GM23248 (cell line): ENCODE data around the gene NEK4. TPM values are rescaled to one million over a fixed set of nuclear protein-coding genes. Genes with fewer than 3 reads are reported as not detected.

Experiments used
- DNase-seq: peaks from one replicate; pipeline ENCODE4 v3.0.0-alpha.2; 2015
- H2AFZ ChIP-seq: fragments of 200-600 bp; sonication (generic); 2 replicates; pipeline ENCODE4 v1.6.1; 2016; ENCODE audit warnings: antibody characterized with exemption
- H3F3A ChIP-seq: fragments of 200-600 bp; sonication (generic); 2 replicates; pipeline ENCODE4 v1.6.1; 2016; ENCODE audit warnings: mild to moderate bottlenecking, antibody characterized with exemption, mixed run types; ENCODE audit not compliant: insufficient read depth
- H3K27ac ChIP-seq: fragments of 200-600 bp; sonication (generic); 2 replicates; pipeline ENCODE4 v1.5.1; 2016; ENCODE audit warnings: mild to moderate bottlenecking
- H3K27me3 ChIP-seq: fragments of 200-600 bp; sonication (generic); replicated peaks from 2 replicates; pipeline ENCODE4 v1.6.1; 2016; ENCODE audit warnings: mild to moderate bottlenecking; ENCODE audit not compliant: insufficient read depth
- H3K36me3 ChIP-seq: fragments of 200-600 bp; sonication (generic); 2 replicates; pipeline ENCODE4 v1.6.1; 2016; ENCODE audit warnings: low read depth, mild to moderate bottlenecking
- H3K4me1 ChIP-seq: fragments of 200-600 bp; sonication (generic); 2 replicates; pipeline ENCODE4 v1.6.1; 2016; ENCODE audit warnings: mild to moderate bottlenecking; ENCODE audit not compliant: insufficient read depth
- H3K4me2 ChIP-seq: fragments of 200-600 bp; sonication (generic); one replicate; pipeline ENCODE4 v1.6.1; 2016; ENCODE audit warnings: mild to moderate bottlenecking; ENCODE audit not compliant: unreplicated experiment
- H3K4me3 ChIP-seq: fragments of 200-600 bp; sonication (generic); 2 replicates; pipeline ENCODE4 v1.5.1; 2016; ENCODE audit warnings: mild to moderate bottlenecking
- H3K79me2 ChIP-seq: fragments of 200-600 bp; sonication (generic); 2 replicates; pipeline ENCODE4 v1.6.1; 2016; ENCODE audit warnings: mild to moderate bottlenecking; ENCODE audit not compliant: insufficient read depth
- H3K9ac ChIP-seq: fragments of 200-600 bp; sonication (generic); 2 replicates; pipeline ENCODE4 v1.6.1; 2016; ENCODE audit warnings: mild to moderate bottlenecking
- H3K9me2 ChIP-seq: fragments of 200-600 bp; sonication (generic); 2 replicates; pipeline ENCODE4 v1.6.1; 2016; ENCODE audit warnings: mixed run types, mild to moderate bottlenecking, moderate library complexity; ENCODE audit not compliant: insufficient read depth
- H3K9me3 ChIP-seq: fragments of 200-600 bp; sonication (generic); one replicate; pipeline ENCODE4 v1.6.1; 2017; ENCODE audit warnings: low read depth
- H4K20me1 ChIP-seq: fragments of 200-600 bp; sonication (generic); 2 replicates; pipeline ENCODE4 v1.6.0; 2016; ENCODE audit not compliant: insufficient read depth
- EZH2 ChIP-seq: fragments of 200-600 bp; sonication (generic); IDR thresholded peaks from 2 replicates; pipeline ENCODE4 v1.6.1; 2018; ENCODE audit warnings: antibody characterized with exemption, mild to moderate bottlenecking; ENCODE audit not compliant: insufficient read depth, poor library complexity, severe bottlenecking
- EZH2phosphoT487 ChIP-seq: fragments of 200-600 bp; sonication (generic); IDR thresholded peaks from 2 replicates; pipeline ENCODE4 v1.6.1; 2018; ENCODE audit warnings: antibody characterized with exemption, moderate library complexity, mild to moderate bottlenecking, low read depth; ENCODE audit not compliant: insufficient read depth
- WGBS, 2 experiments: methylation state at CpG; one replicate each; pipeline ENCODE4 v1.1.6; 2015 to 2017; ENCODE audit warnings: low lambda C conversion rate in 2 of 2, low coverage in 1 of 2; ENCODE audit errors: missing lambda C conversion rate in 2 of 2; 5-methylcytosine and 5-hydroxymethylcytosine counted together
- in situ Hi-C: fragments of 300-500 bp; cut with MboI; formaldehyde crosslinking; loops from 2 replicates; pipeline ENCODE4 v1.15.0; 2020
- polyA plus RNA-seq: library from polyadenylated mRNA; unstranded; fragments of >200 nt; fragmentation: Nextera tagmentation; extraction: Ambion mirVana; gene quantifications from 2 replicates; pipeline ENCODE4 v1.2.1, GENCODE V29; 2016
- total RNA-seq: library from RNA; depleted of rRNA; stranded (reverse); fragments of >200 nt; shearing (Covaris generic); gene quantifications from 2 replicates; pipeline ENCODE4 v1.2.3, GENCODE V29; 2014; rRNA removed

The NEK4 gene
- total RNA-seq = 15.8 and 17.6 TPM in 2 replicates
- 8.4 and 8.7 TPM in 2 replicates for polyA plus RNA-seq

DNA sequence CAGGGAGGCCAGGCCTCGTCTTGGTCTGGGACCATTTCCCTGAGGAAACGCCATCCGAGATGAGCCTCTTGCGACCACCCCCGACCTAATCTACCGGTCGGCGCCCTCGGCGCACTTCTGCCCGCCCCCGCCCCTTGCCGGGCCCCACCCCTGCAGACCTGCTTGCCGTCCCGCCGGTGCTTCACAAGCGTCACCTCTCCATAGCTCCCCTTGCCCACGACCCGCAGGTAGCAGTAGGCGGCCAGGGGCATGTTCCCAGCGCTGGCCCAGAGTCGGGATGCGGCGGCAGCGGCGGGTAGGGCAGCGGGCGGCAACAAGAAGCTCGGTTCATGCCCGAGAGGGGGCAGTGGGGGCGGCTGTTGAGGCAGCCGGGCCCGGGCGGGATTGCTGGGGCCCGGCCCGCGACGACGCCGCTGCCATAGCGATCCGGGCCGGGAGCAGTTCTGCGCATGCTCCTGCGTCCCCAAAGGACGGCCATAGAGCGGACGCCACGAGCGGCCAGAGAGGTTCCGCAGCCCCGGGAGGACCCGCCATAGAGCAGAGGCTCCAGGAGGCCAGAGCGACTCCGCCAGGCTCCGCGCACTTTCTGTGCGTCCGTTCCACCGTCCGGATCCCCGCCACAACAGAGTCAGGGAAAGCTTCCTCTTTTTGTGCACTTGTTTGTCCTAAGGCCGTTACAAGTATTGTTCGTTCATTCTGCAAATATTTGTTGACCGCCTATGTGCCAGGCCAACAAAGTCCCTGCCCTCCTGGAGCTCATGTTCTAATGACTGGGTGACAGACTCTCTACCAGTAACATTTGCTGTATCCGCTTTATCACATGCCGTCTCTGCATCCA is at the start of gene NEK4:
NEK4 (minus strand) TSS at position 445 of the 838 bp plus-strand sequence; CDS start at position 251, 194 bp downstream.
- H3K4me1 ChIP-seq = peaks cover 5% of the 10 kb centered on the region; the same call in 1 of the 2 replicates
- in situ Hi-C loops = no loop called here
- H3K4me2 ChIP-seq = peak within 1 kb of the TSS; percentile 91
- peak within 1 kb of the TSS; percentile 29 for H3K27ac ChIP-seq
- peaks cover 24% of the 10 kb centered on the region; the same call in 1 of the 2 replicates for H3K79me2 ChIP-seq
- peak within 1 kb of the TSS; percentile 82 for H3K4me3 ChIP-seq
- H3K9me3 ChIP-seq = no peaks in the 10 kb centered on the region
- H4K20me1 ChIP-seq = no peaks in the 10 kb centered on the region
- no peaks in the 10 kb centered on the region for H3K27me3 ChIP-seq
- TF ChIP-seq EZH2phosphoT487 = no peak
- TF ChIP-seq EZH2 = no peak
- WGBS, 2 experiments = 1% methylated on average over 62 to 67 of the region's 67 CpGs
- H3K36me3 ChIP-seq = peaks cover 6% of the 10 kb centered on the region
- DNase-seq = peak; percentile 96
- no peaks in the 10 kb centered on the region for H3F3A ChIP-seq
- H2AFZ ChIP-seq = peak within 1 kb of the TSS; percentile 98
- peak within 1 kb of the TSS; percentile 77 for H3K9ac ChIP-seq
- no peaks in the 10 kb centered on the region for H3K9me2 ChIP-seq

DNA sequence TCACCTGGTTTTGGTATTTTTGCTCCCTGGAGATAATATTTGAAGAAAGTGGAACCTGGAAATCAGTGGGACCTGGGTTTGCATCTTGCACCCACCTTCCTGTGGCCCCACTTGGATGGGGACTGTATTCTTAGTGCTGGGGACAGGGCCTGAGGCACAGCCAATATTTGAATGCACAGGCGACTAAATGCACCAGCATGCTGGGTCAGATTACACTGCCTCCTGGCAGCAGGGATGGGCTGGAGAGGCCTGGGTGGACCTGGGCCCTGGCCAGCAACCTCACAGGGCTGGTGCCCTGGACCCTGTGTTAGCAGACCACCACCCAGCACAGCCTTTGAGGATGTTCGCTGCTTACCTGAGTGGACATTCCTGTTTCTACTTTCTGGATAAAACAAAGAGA is 49.2 kb upstream of the NEK4 start:
- Histone ChIP-seq H3K9ac (no peak overlapping the region), H3K9me2 (no peaks in the 10 kb centered on the region), H3K36me3 (no peaks in the 10 kb centered on the region), H2AFZ (no peak overlapping the region), H3K27me3 (no peaks in the 10 kb centered on the region), H3K4me2 (no peak overlapping the region), H3K4me1 (no peaks in the 10 kb centered on the region), H3K27ac (no peak overlapping the region), H4K20me1 (no peaks in the 10 kb centered on the region), H3K4me3 (no peak overlapping the region), H3F3A (no peaks in the 10 kb centered on the region), H3K9me3 (no peaks in the 10 kb centered on the region), H3K79me2 (no peaks in the 10 kb centered on the region)
- no peak for DNase-seq
- in situ Hi-C loops = no loop called here
- 82 to 90% methylated on average over 2 of the region's 2 CpGs for WGBS, 2 experiments
- TF ChIP-seq EZH2phosphoT487 (no peak), EZH2 (no peak)

DNA sequence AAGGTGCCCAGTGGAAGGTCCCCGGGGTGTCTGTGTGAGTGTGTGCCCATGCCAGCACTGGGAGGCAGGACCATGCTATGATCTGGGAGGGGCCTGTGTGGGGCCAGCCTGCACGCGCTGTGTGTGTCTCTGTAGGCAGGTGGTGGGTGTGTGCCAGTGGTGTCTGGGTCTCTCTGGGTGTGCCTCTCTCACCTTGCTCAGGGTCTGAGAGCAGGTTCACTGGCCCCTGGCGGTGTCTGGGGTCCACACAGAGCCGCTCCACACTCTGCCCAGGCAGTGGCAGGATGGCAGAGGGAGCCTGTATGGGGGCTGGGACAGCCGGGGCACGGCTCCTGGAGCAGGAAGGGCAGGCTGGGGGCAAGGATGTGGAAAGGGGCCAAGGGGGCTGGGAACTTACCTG is 47.1 kb upstream of the NEK4 start:
- 88 to 91% methylated on average over 7 of the region's 7 CpGs for WGBS, 2 experiments
- TF ChIP-seq EZH2 (no peak), EZH2phosphoT487 (no peak)
- Histone ChIP-seq H3F3A (no peaks in the 10 kb centered on the region), H3K27ac (no peak overlapping the region), H3K27me3 (no peaks in the 10 kb centered on the region), H4K20me1 (no peaks in the 10 kb centered on the region), H3K9me2 (no peaks in the 10 kb centered on the region), H3K4me2 (no peak overlapping the region), H2AFZ (no peak overlapping the region), H3K4me3 (no peak overlapping the region), H3K4me1 (no peaks in the 10 kb centered on the region), H3K36me3 (no peaks in the 10 kb centered on the region), H3K9ac (no peak overlapping the region), H3K9me3 (no peaks in the 10 kb centered on the region), H3K79me2 (no peaks in the 10 kb centered on the region)
- in situ Hi-C loops = no loop called here
- DNase-seq = no peak

DNA sequence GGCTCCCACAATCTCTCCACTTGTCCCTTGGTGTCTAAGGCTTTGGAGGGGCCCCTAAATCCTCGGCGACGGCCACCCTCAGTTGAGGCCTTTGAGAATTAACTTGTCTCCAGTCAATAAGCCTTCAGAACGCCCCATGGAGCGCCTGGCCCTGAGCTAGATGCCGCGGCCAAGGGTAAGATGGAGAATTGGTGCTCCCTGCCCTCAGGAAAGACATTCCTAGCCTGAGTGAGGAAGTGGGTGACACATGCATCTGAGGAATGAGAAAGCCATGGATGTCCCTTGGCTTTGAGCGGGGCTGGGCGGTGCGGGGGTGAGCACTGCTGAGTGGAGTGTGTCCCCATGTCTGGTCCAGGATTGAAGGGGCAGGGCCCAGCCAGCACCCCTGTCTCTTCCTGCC is 46.5 kb upstream of the NEK4 start:
- in situ Hi-C loops = no loop called here
- H2AFZ ChIP-seq = no peak overlapping the region
- no peaks in the 10 kb centered on the region for H3F3A ChIP-seq
- no peaks in the 10 kb centered on the region for H3K36me3 ChIP-seq
- no peaks in the 10 kb centered on the region for H3K9me3 ChIP-seq
- no peaks in the 10 kb centered on the region for H3K4me1 ChIP-seq
- no peak for DNase-seq
- no peak overlapping the region for H3K9ac ChIP-seq
- H3K4me3 ChIP-seq = no peak overlapping the region
- no peaks in the 10 kb centered on the region for H3K79me2 ChIP-seq
- WGBS, 2 experiments = 92 to 95% methylated on average over 10 of the region's 10 CpGs
- no peaks in the 10 kb centered on the region for H3K27me3 ChIP-seq
- no peak overlapping the region for H3K27ac ChIP-seq
- no peak for TF ChIP-seq EZH2
- TF ChIP-seq EZH2phosphoT487 = no peak
- no peaks in the 10 kb centered on the region for H3K9me2 ChIP-seq
- H4K20me1 ChIP-seq = no peaks in the 10 kb centered on the region
- H3K4me2 ChIP-seq = no peak overlapping the region
